Non-pigmented ciliary epithelial cell (primary cell): Measurements from ENCODE around the gene PHACTR3.

Experiments
- DNase-seq: peaks from one replicate; pipeline ENCODE4 v3.0.0-alpha.2; 2010; ENCODE audit warnings: low read depth

PHACTR3 gene

DNA sequence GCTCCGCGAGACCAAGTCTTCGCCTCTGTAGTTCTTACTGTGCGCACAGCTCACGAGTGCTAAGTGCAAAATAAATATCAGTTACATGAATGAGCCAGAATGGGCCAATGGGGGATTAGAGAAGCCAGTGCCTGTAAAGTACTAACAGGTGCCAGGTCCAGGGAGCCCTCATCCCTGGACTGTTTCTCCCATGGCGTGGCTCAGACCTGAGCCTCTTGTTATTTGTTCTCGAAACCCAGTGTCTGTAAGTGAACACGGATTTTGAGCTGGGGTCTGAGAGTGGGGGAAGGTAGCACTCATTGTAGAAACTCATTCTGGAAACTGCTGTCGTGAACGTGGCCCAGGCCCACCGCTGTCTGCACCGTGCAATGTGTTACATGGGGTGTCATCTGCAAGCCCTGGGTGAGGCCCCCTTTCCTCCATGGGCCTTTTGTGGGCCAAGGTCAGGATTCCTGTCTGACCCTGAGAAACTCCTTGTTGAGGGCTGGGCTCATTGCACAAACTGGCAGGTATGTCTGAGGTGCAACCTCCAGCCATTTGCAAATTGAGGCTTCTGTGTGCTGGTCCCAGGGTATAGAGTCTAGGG is 174.4 kb downstream of the PHACTR3 start:
- DNase-seq = no peak

GRCh38 chr20:59779656-59780380 is 175.5 kb downstream of the PHACTR3 start:
- DNase-seq = no peak

DNA sequence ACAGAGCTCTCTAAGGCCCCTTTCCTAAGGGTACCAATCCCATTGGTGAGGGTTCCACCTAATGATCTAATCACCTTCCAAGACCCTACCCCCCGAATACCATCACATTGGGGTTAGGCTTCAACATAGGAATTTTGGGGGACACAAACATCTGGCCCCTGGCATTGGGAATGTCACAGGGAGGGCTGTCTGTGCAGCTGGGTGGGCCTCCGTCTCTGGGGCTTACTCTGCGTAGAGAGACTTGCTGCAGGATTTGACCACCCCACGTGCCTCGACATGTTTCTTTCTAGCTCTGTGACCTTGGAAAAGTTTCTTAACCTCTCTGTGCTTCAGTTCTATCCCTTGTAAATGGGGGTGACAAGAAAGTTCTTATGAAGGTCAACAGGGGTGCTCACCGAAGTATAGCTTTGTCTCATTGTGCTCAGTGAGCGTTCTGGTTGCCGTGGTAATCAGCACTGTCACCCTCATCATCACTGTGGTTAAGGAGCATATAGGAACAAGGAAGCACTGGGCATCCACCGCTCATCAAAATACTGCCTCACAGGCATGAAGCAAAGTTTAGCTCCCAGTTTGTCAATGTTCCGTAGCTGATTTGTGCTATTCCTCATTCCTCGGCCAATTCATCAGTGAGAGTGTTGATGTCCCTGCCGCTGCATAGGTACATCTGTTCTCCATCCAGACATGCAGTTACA is 176.3 kb downstream of the PHACTR3 start:
- no peak for DNase-seq

GRCh38 chr20:59781226-59781625 is 176.9 kb downstream of the PHACTR3 start:
- DNase-seq = no peak

- DNase-seq = no peak
These were observed 178.8 kb downstream of the PHACTR3 start for GRCh38 chr20:59782986-59783640.

GRCh38 chr20:59783641-59784010 is 179.3 kb downstream of the PHACTR3 start:
- DNase-seq = no peak

DNA sequence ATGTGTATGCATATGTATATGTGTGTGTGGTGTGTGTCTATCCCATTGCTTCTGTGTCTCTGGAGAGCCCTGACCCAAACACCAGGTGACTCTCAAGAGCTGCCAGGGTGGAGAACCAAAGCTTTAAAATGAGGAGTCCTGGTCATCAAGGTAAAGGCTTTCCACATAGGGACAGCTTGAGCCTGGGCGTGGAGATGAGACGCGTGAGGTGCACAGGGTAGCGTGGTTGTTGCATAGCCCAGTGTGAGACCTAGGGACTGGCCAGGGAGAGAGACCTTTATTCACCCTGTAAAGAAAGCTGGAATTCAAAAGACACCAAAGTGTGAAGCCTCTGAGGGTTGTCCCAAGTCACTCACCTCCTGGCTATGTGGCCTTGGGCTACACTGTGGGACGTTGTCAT is 180.0 kb downstream of the PHACTR3 start:
- DNase-seq = no peak

GRCh38 chr20:59784791-59785668 is 180.7 kb downstream of the PHACTR3 start:
- DNase-seq = no peak

DNA sequence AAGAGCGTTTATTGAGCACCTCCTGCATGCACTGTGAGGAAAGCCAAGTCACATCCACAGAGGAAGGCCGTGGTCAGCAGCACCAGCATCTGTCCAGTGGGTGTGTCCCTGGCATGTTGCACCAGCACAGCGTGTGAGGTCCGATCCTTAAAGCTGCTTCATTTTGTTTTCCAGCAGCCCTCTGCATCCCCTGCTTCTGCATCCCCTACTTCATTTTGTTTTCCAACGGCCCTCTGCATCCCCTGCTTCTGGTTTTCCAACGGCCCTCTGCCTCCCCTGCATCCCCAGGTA is 181.3 kb downstream of the PHACTR3 start:
- no peak for DNase-seq

- no peak for DNase-seq
These were observed 181.9 kb downstream of the PHACTR3 start for GRCh38 chr20:59785986-59786795.

DNA sequence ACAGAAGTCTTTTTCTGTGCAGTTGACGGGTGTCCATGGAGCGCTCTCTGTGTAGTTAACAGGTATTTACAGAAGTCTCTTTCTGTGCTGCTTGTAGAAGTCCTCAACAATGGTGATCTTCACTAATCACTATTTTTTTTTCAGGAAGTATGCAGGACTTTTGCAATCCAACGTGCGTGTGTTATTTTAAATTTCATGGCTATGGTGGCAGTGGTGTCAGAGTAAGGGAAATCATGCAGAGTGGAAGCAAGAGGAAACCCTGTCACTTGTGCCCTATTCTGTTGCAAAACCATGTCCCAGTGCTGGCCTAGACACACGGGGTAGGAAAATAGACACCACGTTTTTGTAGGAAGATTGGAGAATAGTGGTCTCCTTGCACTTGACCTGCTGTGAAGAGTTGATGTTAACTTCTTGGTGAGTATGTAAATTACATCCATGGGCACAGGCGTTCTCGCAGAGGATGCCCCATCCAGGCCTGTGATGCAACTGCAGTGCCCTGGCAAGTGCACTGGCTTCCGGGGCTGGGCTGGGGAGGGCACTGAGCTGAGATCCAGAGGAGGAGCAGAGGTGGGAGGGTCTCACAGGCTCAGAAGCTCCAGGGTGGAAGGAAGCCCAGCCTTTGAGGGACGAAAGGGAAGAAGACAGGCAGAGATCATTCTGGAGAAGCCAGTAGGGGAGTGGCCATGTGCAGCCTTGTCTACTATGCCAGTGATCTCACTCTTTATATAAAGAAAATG is 182.6 kb downstream of the PHACTR3 start:
- DNase-seq = no peak

DNA sequence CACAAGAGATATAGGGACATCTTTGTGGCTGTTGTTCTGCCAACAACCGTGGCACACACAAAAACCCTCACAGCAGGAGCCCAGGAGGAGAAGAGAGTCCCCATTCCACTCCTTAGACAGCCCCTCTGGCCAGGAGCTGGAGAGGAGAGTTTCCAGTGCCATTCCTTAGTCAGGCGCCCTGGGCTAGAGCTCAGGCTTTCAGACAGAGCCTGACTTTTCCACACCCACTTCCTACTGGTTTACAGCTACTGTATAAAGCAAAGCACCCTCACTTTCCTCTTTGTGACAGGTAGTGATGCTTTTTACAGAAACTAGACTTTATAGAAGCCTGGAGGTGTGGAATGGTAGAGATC is 183.2 kb downstream of the PHACTR3 start:
- DNase-seq = no peak

DNA sequence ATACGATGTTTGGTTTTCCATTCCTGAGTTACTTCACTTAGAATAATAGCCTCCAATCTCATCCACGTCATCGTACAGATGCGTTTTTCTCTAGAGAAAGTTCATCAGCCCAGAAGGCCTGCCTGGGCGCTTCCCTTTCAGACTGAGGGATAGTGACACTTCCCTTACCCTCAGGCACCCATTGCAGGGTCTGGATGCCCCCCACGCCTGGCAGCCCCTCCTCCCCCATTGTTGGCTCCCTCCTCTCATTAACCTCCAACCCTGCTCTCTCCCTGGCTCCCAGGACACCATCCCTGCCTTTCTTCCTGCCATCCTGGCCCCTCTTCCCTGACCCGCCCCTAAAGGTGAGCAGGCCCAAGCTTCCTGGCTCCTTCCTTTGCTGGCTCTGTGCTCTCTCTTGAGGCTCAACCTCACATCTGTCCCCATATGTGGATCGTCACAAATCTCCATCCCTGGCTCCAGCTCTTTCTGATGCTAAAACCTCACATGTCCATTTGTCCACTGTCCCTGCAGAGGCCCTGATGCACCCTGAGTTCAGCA is 183.9 kb downstream of the PHACTR3 start:
- no peak for DNase-seq

- DNase-seq = no peak
These were observed 184.6 kb downstream of the PHACTR3 start for GRCh38 chr20:59788811-59789397.

DNA sequence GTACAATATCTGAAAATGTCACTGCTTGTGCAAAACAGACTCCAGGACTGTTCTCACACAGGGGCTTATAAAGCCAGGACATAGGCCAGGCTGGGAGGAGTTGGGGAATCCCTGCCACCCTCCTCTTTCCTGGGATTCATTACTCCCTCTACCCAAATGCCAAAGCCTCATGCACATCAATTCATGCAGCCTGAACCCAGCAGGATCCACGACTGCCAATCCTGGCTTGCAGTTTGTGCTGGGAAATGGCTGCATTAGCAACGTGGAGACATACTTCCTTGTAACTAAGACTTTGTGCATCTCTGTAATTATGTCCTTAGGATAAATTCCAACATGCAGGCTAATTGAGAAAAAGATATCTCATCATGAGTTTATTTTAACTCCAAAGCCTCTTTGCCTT is 185.3 kb downstream of the PHACTR3 start:
- no peak for DNase-seq

DNA sequence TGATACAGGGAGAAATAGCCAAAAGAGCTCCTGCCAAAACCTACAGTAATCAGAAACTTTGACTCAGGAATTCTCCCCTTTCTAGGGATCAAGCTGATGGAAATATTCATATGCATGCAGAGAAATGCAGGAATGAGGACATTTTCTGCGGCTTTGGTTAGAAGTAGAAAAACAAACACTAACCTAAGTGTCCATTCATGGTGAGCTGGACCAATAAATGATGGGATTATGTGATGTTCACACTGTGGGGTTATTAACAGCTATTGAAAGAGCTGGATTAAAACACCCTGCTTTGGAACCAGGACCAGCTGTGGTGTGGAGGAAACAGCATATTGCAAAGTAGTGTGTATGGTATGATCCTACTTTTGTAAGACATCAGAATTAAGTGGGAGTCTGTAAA is 186.0 kb downstream of the PHACTR3 start:
- DNase-seq = no peak

DNA sequence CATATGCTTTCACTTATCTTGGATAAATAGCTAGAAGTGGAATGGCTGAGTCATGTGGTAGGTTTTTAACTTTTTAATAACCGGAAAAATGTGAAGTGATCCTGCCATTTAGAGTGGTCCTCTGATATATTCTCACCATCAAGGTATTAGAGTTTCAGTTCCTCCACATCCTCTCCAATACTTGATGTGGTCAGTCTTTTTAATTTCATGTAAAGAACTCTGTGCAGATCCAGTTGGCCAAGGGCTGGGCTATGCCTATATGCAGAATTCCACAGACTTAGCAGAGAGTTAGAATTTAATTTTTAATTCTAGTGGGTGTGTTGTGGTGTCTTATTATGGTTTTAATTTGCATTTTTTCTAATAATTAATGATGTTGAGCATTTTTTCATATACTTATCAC is 188.0 kb downstream of the PHACTR3 start:
- no peak for DNase-seq

- no peak for DNase-seq
These were observed 190.2 kb downstream of the PHACTR3 start for GRCh38 chr20:59794555-59794954.

DNA sequence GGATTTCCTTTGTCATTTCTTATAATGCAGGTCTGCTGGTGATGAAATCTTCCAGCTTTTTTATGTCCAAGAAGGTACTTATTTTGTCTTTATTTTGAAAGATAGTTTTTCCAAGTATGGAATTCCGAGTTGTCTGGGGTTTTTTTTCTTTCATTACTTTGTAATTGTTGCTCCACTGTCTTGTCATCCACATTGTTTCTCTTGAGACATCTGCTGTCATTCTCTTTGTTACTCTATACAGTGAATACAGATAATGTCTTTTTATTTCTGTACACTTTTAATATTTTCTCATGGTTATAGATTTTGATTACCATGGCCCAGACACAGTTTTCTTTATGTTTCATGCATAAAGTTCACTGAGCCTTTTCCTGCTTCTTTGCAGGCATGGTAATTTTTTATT is 196.0 kb downstream of the PHACTR3 start:
- no peak for DNase-seq

DNA sequence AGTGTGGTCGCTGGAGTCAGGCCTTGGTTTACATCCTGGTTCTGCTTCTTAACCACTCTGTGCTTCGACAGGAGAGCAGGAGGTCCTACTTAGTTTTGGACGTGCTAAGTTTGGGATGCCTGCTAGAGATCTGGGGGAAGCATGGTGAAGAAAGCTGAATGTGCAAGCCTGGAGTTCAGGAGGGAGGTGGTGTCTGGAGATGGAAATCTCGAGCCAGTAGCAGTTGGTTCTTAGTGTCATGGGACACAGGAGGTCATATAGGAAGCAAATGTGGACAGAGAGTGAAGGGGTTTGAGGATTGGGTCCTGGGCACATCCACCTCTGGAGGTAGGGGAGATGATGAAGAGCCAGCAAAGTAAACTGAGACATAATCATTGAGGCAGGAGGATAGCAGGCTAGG is 197.7 kb downstream of the PHACTR3 start:
- no peak for DNase-seq
